ENCODE measurements around the gene DNM3. TPM values are rescaled to one million over a fixed set of nuclear protein-coding genes. Genes with fewer than 3 reads are reported as not detected.

Gene DNM3
- total and polyA plus RNA-seq, 9 of the 15 experiments (the other 6 are each of a cell fraction or from before 2014, with no cell fraction given): 0.08 to 0.36 (median 0.22) TPM; not detected in 1

DNA sequence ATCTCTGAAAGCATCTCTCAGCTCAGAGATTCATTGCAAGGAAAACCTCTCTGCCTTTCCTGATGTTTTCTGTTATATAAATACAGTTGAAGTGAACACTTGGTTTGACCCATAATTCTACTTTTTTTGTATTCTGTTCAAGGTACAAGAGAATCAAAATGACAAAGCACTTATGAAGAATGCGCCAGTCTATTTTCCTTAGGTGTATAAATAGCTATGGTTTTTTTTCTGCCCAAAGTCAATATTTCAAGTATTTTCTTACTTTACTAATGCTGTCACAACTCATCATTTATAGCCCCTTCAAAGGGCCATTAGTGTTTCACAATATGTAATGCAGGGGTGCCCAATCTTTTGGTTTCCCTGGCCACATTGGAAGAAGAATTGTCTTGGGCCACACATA, 436.7 kb downstream of the DNM3 start:
- intact Hi-C loops (cut with micrococcal nuclease) (no loop called here), in situ Hi-C loops (cut with MboI) (no loop called here)
- CTCF ChIA-PET (ENCODE audit: low intra/inter-chr PET ratio): no interaction called here
- no peak overlapping the region for H3K9ac ChIP-seq (ENCODE audit: insufficient read depth in 1 of 2, low read depth in 2 of 2, low read length in 2 of 2)
- POLR2A ChIA-PET: no interaction called here
- H3K27me3 ChIP-seq (ENCODE audit: control insufficient read depth in 2 of 2, insufficient read depth in 2 of 2, low read length in 2 of 2): no peaks in the 10 kb centered on the region
- no peaks in the 10 kb centered on the region for H3K9me3 ChIP-seq (replicated peaks; ENCODE audit: control insufficient read depth, insufficient read depth, low read depth, low read length)
- no peaks in the 10 kb centered on the region for H3K9me1 ChIP-seq (ENCODE audit: control insufficient read depth, insufficient read depth, low read length)
- H3K4me1 ChIP-seq (replicated peaks in 1 of 2; ENCODE audit: control insufficient read depth in 2 of 2, insufficient read depth in 2 of 2, low read length in 2 of 2): no peaks in the 10 kb centered on the region
- ATAC-seq: no peak
- H3K4me3 ChIP-seq: no peak overlapping the region
- H4K20me1 ChIP-seq (replicated peaks; ENCODE audit: control insufficient read depth, insufficient read depth, low read length): no peaks in the 10 kb centered on the region
- FAIRE-seq: no peak
- no TSS peak for BruUV-seq (replicated peaks)
- H3K27ac ChIP-seq (ENCODE audit: extremely low read depth, low read depth, low read length): no peak overlapping the region
- no peak for DNase-seq (ENCODE audit: extremely low read depth in 1 of 4, low spot score in 3 of 4)
- TF ChIP-seq FOSL1 (tag; conservative IDR thresholded peaks at IDR 0.05) (no peak), KLF1 (tag; IDR thresholded peaks at IDR 0.05) (no peak)
- no peak overlapping the region for H2AFZ ChIP-seq (ENCODE audit: low read depth, low read length)
- no peaks in the 10 kb centered on the region for H3K36me3 ChIP-seq (ENCODE audit: control insufficient read depth, insufficient read depth, low read length)
- 9% methylated on average over 1 of the region's 1 CpG for WGBS (ENCODE audit: insufficient coverage, low coverage, missing lambda C conversion rate)
- no peaks in the 10 kb centered on the region for H3K79me2 ChIP-seq (ENCODE audit: control insufficient read depth, insufficient read depth, low read length)
- H3K4me2 ChIP-seq (ENCODE audit: insufficient read depth, low read length): no peak overlapping the region

DNA sequence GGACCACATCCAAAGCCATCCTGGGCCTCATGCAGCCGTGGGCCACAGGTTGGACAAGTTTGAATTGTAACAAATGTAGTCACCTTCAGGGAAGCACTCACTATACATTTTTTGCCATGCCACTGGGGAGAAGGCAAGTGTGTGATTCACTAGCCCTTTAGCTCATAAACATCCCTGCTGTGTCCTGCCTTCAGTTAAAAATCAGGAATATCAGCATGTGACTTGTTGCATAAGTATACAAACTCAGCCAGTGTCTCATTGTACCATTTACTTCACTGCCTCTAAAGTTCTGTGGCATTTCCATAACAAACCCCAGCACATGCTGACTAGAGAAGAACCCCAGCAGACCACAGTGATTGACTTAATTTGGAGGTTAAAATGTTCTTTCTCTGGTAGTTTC, 437.2 kb downstream of the DNM3 start:
- BruUV-seq (replicated peaks): no TSS peak
- ATAC-seq: no peak
- TF ChIP-seq BCOR (IDR thresholded peaks at IDR 0.05): no peak
- no peak overlapping the region for H3K4me2 ChIP-seq (ENCODE audit: insufficient read depth, low read length)
- intact Hi-C loops (cut with micrococcal nuclease) (no loop called here), in situ Hi-C loops (cut with MboI) (no loop called here)
- H3K9me3 ChIP-seq (replicated peaks; ENCODE audit: control insufficient read depth, insufficient read depth, low read depth, low read length): no peaks in the 10 kb centered on the region
- ChIA-PET CTCF (ENCODE audit: low intra/inter-chr PET ratio) (no interaction called here), POLR2A (no interaction called here)
- H3K36me3 ChIP-seq (ENCODE audit: control insufficient read depth, insufficient read depth, low read length): no peaks in the 10 kb centered on the region
- no peak overlapping the region for H3K4me3 ChIP-seq
- H3K27ac ChIP-seq (ENCODE audit: extremely low read depth, low read depth, low read length): no peak overlapping the region
- 0% methylated on average over 1 of the region's 1 CpG for WGBS (ENCODE audit: insufficient coverage, low coverage, missing lambda C conversion rate)
- peak; percentile 42 for FAIRE-seq
- H3K9me1 ChIP-seq (ENCODE audit: control insufficient read depth, insufficient read depth, low read length): no peaks in the 10 kb centered on the region
- H2AFZ ChIP-seq (ENCODE audit: low read depth, low read length): no peak overlapping the region
- no peaks in the 10 kb centered on the region for H3K4me1 ChIP-seq (replicated peaks in 1 of 2; ENCODE audit: control insufficient read depth in 2 of 2, insufficient read depth in 2 of 2, low read length in 2 of 2)
- DNase-seq (ENCODE audit: extremely low read depth in 1 of 4, low spot score in 3 of 4): no peak
- no peaks in the 10 kb centered on the region for H3K79me2 ChIP-seq (ENCODE audit: control insufficient read depth, insufficient read depth, low read length)
- no peaks in the 10 kb centered on the region for H4K20me1 ChIP-seq (replicated peaks; ENCODE audit: control insufficient read depth, insufficient read depth, low read length)
- H3K9ac ChIP-seq (ENCODE audit: insufficient read depth in 1 of 2, low read depth in 2 of 2, low read length in 2 of 2): no peak overlapping the region
- no peaks in the 10 kb centered on the region for H3K27me3 ChIP-seq (ENCODE audit: control insufficient read depth in 2 of 2, insufficient read depth in 2 of 2, low read length in 2 of 2)
